Occipital lobe (tissue), 2 donors: ENCODE results near the gene UQCC2. TPM values are rescaled to one million over a fixed set of nuclear protein-coding genes. Genes with fewer than 3 reads are reported as not detected.
A peak's percentile ranks its signal among the peaks of the same experiment; 100 is the strongest.

ENCODE experiments used
- DNase-seq: peaks from one replicate; lab custom pipeline; 2025; lab: John Stamatoyannopoulos, UW
- total RNA-seq: library from RNA; depleted of rRNA; stranded (reverse); fragments of >200 nt; gene quantifications from one replicate; pipeline ENCODE4 v1.2.3, GENCODE V29; 2014

Gene UQCC2
- total RNA-seq, 1 donor from 2014 or later: 15.8 TPM

DNA sequence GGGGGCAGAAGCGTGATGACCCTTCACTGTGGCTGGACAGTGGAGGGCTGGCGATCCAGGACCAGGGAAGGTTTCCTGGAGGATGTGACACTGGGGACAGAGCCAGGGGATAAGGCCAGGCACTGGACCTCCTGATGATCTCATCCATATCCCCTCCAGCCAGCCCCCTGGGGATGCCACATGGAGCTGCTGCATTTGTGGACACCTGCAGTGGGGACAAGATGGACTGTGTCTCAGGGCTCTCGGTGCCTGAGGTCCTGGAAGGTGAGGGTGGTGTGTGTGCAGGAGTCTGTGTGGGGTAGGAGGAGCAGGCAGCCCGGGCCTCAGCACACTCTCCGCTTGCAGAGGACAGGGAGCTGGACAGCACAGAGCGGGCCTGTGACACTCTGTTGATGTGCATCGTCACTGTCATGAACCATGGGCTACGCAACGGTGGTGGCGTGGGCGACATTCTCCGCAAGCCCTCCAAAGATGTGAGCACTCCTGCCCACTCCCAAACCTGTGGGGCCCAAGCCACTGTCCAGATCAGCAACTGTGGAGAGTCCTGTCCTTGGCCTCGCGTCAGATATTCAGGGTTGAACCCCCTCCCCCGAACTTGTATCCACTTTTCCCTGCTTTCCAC lies 19.9 kb downstream of the UQCC2 start:
- no peak for DNase-seq

DNA sequence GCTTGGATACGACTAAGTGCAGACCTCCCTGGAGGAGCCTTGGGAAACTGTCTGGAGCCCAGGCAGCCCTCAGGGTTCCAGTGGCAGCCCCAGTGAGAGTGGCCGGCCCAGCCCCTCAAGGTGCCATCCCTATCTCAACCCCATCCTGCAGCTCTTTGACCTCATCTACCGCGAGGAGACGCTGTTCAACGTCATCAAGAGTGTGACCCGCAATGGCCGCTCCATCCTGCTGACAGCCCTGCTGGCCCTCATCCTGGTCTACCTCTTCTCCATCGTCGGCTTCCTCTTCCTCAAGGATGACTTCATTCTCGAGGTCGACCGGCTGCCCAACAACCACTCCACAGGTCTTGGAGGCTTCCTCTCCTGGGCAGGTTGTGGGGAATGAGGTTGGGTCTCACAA lies 20.7 kb downstream of the UQCC2 start:
- no peak for DNase-seq

DNA sequence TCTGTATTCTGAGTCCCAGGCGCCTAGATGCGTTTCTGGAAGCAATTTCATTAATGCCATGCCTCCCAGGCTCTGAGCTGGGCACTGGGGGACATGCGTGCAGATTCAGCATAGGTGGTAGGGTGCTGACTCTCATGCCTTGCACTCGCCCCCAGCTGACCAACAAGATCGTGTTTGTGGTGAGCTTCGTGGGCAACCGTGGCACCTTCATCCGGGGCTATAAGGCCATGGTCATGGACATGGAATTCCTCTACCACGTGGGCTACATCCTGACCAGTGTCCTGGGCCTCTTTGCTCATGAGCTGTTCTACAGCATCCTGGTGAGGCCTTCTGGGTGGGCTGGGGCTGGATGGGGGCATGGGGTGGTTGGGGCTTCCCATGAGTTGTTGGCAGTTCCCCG lies 21.6 kb downstream of the UQCC2 start:
- no peak for DNase-seq

DNA sequence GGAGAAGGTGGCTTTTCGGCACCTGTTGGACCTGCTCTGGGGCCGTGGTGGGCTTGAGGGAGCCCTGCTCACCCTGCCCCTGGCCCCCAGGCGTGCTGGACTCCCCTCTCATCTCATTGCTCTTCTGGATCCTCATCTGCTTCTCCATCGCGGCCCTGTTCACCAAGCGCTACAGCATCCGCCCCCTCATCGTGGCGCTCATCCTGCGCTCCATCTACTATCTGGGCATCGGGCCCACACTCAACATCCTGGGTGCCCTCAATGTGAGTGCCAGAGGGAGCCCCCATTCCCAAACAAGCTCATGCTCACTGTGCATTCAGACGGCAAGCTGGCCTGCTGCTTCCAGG lies 22.4 kb downstream of the UQCC2 start:
- no peak for DNase-seq

DNA sequence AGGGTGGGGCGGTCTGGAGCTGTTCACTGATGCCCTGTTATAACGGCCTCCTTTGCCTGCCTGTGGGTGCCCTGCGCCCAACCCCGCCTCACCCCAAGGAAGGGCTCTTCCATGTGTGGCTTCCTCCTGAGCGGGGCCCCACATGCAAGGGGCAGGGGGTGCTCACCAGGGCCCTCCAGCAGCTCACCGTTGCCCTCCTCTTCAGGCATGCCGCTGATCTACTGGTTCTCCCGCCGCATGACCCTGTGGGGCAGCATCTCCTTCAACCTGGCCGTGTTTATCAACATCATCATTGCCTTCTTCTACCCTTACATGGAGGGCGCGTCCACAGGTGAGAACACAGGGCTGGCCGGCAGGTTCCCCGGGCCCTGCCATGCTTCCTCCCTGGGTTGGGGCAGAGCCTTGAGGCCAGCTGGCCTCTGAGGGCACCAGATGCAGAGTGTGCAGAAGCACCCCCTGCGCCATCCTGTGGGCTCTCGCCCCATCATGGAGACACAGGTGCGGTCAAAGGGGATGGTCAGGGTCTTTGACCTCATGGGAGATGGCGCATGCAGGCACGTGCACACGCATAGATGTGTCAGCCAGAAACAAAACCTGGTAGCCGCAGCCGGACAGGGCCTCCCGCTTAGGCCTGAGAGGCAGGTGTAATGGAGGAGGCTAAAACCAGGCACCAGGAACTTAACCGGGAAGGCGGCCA lies 22.9 kb downstream of the UQCC2 start:
- no peak for DNase-seq

DNA sequence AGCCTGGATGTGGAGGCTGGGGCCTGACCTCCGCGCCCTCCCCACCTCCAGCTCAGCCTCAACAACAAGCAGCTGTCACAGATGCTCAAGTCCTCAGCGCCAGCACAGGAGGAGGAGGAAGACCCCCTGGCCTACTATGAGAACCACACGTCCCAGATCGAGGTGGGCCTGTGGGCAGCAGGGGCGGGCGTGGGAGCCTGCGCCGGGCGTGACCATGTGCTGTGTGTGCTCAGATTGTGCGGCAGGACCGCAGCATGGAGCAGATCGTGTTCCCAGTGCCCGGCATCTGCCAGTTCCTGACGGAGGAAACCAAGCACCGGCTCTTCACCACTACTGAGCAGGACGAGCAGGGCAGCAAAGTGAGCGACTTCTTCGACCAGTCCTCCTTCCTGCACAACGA lies 23.5 kb downstream of the UQCC2 start:
- DNase-seq: no peak

DNA sequence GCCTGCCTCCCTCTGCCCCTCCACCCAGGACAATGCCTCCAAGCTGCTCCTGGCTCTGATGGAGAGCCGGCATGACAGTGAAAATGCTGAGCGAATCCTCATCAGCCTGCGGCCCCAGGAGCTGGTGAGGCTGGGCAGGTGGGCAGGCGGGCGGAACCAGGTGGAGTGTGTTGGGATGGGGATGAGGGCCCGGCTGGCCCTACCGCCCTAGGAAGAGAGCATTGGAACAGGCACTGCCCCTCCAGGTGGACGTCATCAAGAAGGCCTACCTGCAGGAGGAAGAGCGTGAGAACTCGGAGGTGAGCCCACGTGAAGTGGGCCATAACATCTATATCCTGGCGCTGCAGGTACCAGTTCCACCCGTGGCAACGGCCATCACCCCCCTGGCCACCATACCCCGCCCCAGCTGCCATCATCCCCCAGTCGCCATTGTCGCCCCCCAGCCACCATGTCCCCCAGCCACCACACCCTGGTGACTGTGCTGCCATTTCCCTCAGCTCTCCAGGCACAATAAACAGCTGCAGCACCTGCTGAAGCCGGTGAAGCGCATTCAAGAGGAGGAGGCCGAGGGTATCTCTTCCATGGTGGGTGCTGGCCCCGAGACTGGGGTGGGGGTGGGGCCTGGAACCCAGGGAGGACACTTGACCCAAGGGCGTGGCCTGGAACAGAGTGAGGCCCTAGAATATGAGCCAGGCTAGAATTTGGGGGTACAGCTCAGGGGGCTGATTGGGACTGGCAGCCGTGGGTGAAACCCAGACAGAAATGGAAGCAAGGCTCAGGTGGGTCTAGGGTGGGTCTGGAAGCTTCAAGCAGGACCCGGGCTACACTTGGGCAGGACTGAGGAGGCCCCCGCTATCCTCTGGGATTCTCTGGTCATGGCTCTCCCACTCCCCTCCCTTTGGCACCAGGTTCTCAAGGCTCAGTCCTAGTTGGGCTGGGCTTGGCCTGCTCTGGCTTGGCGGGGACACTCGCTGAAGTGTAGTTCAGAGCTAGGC lies 24.2 kb downstream of the UQCC2 start:
- no peak for DNase-seq

DNA sequence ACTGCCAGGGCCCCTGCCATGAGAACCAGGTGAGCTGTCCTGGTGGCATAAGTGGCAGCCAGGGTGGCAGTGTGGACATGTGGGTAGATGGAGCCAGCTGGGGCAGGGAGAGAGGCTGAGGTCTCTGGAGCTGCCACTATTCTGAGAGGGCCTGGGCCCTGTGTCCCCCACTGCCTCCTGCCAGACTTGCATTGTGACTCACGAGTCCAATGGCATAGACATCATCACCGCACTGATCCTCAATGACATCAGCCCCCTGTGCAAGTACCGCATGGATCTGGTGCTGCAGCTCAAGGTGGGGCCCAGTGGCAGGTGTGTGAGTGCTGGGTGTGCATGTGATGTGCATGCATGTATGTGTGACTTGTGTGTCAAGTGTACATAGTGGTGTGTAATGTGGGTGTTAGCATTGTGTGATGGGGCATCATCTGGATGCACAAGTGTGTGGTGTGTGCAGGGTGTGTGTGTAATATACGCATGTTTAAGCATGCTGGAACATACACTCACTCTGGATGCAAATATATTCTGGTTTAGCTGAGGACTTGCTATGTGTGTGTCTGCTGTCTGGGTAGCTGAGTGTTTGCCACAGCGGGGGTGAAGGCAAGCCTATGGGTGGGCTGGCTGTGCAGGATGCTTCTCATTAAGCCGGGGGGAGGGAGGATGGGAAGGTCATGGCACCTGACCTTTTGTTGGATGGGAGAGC lies 25.1 kb downstream of the UQCC2 start:
- no peak for DNase-seq

DNA sequence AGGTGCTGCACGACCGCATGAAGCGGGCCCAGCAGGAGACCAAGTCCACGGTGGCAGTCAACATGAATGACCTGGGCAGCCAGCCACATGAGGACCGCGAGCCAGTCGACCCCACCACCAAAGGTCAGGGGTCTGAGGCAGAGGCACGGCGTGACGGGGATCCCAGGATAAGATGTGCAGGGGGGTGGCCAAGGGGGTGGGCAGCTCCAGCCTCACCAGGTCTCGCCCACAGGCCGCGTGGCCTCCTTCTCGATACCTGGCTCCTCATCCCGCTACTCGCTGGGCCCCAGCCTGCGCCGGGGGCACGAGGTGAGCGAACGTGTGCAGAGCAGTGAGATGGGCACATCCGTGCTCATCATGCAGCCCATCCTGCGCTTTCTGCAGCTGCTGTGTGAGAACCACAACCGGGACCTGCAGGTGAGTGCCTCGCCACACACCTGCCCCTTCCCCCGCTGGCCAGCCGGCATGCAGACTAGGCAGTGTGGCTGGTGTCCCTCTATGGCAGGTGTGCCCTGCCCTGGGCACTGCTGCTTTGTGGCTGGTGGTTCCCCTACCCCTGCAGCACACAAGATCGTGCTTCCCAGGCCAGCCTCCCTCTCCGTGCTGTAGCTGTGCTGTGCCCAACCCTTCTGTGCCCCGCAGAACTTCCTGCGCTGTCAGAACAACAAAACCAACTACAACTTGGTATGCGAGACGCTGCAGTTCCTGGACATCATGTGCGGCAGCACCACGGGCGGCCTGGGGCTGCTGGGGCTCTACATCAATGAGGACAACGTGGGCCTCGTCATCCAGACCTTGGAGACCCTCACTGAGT lies 25.9 kb downstream of the UQCC2 start:
- DNase-seq: no peak

DNA sequence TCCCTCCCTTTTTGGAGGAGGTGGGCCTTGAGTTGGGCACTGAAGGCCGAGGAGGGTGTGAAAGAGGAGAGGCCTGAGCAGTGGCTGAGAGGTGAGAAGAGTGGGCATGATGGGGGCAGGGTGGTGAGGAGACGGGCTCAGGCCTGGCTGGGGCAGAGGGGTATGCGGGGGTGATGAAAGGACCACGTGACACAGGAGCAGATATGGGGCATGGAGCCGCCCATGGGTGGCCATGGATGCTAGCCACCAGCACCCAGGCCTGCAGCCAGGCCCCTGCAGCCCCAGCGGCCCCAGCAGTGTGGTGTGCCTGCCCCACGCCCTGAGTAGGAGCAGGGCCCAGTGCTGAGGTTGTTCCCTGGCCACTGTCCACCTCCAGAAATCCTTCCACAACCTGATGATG lies 26.5 kb downstream of the UQCC2 start:
- DNase-seq: no peak

DNA sequence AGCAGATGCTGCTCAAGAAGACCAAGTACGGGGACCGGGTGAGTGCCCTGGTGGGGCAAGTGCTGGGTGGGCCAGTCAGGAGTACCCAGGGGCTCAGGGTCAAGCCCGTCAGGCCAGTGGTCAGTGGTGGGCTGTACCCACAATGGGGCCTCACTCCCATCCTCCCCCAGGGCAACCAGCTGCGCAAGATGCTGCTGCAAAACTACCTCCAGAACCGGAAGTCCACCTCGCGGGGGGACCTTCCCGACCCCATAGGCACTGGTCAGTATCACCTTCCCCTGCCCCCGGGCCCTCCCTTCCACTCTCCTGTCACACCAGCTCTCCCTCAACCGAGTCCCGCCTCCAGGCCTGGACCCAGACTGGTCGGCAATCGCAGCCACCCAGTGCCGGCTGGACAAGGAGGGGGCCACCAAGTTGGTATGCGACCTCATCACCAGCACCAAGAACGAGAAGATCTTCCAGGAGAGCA lies 27.0 kb downstream of the UQCC2 start:
- DNase-seq: no peak

DNA sequence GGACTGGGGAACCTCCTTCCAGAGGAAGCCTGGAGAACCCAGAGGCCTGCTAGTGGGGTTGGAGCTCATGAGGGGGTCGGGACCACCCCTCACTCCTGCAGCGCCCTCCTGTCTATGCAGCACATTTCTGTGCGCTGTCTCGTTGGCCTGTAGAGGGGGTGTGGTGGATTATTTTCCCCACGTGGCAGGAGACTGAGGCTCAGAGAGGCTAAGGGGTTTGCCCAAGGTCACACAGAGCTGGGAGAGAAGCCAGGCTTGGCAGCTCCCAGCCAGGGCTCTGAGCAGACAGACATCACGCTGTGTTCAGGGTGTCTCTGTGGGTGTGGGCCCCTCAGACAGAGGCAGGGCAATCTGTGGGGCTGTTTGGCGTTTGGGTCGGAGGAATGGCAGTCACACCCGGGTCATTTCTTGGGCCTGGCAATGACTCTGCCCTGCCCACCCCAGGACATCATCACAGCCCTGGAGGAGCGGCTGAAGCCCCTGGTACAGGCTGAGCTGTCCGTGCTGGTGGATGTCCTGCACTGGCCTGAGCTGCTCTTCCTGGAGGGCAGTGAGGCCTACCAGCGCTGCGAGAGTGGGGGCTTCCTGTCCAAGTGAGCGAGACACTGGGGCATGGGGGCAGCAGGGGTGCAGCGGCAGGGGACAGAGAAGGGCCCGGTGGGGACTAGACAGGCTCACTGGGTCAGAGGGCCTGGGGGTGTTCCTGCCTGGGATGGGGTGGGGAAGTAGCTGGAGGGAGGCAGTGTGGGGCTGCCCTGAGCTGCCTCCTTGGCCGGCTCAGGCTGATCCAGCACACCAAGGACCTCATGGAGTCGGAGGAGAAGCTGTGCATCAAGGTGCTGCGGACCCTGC lies 27.7 kb downstream of the UQCC2 start:
- no peak for DNase-seq

DNA sequence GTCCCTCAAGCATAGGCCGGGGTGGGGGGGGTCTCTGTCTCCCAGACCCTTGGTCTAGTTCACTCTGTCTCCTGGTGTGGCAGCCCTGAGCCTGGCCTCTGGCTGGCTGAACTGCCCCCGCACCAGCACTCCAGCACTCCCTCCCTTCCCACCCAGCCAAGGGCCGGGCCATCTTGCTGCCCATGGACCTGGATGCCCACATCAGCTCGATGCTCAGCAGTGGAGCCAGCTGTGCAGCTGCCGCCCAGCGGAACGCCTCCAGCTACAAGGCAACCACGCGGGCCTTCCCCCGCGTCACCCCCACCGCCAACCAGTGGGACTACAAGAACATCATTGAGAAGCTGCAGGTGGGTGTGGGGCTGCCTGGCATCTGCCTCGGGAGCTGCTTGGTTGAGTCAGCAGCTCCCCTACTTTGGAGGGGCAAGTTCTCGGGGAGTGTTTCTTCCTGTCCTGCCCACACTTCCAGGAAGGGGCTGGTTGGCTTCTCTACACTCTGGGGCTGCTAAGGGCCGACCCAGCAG lies 28.4 kb downstream of the UQCC2 start:
- DNase-seq: peak; percentile 64

DNA sequence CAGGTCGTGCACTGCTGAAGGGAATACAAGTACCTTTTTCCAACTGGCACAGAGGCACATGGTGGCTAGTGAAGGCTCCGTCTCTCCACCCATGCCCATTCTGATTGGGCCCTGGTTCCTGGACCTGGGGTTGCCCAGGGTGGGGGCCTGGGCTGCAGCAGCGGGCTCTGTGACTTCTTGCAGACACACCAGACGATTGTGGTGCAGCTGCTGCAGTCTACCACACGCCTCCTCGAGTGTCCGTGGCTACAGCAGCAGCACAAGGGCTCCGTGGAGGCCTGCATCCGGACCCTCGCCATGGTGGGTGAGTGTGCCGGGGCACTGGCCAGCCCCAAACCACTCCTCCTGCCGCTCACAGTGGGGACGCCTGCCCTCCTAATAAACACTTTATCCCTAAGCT lies 29.2 kb downstream of the UQCC2 start:
- no peak for DNase-seq

DNA sequence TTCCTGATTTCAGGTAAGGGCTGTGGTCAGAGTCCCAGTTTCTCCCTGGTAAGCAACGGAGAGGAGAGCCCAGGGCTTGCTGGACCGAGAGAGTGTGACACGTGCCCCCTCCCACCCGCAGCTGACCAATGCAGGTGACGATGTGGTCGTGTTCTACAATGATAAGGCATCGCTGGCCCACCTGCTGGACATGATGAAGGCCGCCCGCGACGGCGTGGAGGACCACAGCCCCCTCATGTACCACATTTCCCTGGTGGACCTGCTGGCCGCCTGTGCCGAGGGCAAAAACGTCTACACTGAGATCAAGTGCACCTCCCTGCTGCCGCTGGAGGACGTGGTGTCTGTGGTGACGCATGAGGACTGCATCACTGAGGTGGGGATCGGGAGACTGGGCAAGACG lies 31.7 kb downstream of the UQCC2 start:
- no peak for DNase-seq

DNA sequence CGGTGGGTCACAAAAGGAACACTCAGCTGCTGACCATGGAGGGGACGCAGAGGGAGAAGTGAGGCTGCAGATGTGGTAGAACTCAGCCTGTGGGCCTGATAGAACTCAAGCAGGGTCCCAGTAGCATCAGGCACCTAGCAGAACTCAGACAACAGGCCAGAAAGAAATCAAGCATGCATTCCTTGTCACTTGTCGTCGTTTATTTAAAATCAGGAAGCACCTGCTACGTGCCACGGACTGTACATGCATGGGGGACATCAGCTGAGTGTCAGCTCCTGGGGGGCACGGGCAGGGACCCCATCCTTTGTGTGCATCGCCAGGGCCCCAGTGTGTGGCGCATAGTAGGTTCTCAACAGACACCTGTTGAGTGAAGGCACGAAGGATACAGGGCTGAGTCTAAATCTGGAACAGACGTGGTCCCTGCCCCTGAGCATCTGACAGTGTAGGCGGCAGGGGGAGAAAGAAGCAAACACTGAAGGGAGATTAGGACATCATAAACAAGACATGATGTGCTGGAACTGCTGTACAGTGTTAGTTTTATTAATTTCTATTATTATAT lies 32.5 kb downstream of the UQCC2 start:
- DNase-seq: no peak

DNA sequence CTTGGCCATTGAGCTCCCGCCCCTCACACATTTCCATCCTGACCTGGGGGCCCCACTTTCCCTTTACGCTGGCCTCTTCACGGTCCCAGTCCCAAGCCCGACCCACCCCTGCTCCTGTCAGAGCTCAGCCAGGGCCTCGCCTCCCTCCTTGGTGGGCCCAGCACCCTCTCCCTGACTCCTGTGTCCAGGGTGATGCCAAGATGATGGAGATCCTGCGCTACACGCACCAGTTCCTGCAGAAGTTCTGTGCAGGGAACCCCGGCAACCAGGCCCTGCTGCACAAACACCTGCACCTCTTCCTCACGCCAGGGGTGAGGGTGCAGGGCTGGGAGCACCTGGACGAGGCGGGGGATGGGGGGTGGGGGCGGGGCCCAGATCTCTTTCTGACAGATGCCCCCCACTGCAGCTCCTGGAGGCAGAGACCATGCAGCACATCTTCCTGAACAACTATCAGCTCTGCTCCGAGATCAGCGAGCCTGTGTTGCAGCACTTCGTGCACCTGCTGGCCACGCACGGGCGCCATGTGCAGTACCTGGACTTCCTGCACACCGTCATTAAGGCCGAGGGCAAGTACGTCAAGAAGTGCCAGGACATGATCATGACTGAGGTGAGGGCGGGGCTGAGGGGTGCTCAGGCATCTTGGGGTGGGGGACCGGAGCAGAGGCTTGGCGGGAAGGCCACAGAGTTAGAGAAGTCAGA lies 33.1 kb downstream of the UQCC2 start:
- no peak for DNase-seq

DNA sequence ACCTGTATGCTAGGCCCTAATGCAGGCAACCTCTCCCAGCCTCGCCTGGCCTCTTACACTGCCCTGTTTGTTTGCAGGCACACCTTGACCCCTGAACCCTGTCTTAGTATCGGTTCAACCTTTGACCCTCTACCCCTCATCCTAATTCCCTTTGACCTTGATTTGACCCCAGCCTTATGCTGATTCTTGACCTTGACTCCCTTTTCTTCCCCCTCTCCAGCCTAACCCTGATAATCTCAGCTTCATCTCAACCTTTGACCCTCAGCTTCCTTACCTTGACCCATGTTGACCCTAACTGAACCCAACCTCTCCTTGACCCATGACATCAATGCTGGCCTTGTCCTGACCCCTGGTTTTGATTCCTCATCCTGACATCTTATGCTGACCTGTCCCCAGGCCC lies 33.8 kb downstream of the UQCC2 start:
- no peak for DNase-seq
